NCI-H748 (cell line): ENCODE data around the gene HS2ST1.
"Not testable (repeated sequence)": the region's sequence is repeated elsewhere in the genome, so short reads cannot be mapped to it uniquely, and the experiment has no call there.

ENCODE experiments used
- DNase-seq: peaks from one replicate; lab custom pipeline; 2025; ENCODE audit not compliant: unreplicated experiment; lab: John Stamatoyannopoulos, UW

Gene HS2ST1

GRCh38 chr1:86924324-86924960 lies 10.0 kb downstream of the HS2ST1 start:
- no peak for DNase-seq

- no peak for DNase-seq
Measured at GRCh38 chr1:86925742-86926141, 11.3 kb downstream of the HS2ST1 start.

DNA sequence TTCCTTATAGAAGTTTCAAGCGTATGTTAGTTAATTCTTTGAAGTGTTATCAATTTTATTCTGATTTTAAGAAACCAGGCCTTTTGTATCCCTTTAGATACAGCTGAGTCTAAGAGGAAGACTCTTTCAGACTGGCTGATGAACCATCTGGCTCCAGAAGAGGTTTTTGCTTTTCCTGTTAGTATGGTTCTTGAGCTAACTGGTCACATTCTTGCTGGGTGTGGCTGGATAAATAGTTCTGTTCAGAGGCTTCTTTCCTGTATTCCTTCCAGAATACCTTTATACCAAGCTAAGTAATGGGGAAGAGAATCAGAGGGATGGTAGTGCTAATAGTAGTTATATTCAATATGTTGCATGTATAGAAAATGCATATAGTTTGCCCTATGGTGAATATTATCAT lies 12.4 kb downstream of the HS2ST1 start:
- DNase-seq, result no peak

DNA sequence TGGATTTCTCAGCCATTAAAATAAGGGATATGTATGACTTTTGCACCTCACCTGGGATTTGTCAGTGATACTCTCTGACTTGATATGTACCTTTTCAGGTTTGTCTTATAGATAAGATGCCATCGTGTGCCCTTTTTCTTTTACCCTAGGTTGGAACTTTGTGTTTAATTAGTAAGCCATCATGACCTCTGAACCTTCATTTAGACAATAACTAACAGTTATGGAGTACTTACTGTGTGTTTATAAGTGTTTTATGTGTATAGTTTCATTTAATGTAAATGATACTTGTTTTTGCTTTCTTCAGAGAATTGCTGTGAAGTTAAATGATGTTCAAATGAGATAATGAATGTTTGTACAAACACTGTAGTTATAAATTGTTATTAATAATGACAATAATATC lies 14.4 kb downstream of the HS2ST1 start:
- DNase-seq, result no peak

DNA sequence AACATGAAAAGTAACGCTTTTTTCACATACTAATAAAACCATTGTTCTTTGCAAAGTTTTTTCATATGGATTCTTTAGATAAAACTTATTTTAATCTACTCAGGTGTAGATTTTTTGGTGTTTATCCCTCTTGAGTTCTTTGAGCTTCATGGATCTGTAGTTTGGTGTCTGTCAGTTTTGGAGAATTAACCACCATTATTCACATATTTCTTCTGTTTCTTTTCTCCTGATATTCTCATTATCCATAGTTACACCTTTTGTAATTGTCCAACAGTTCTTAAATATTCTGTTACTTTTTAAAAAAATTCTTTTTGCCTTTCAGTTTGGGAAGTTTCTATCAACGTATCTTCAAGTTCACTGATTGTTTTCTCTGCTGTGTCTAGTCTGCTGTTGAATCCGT lies 18.6 kb downstream of the HS2ST1 start:
- no peak for DNase-seq

GRCh38 chr1:86933562-86934377 lies 19.3 kb downstream of the HS2ST1 start:
- DNase-seq, result no peak

GRCh38 chr1:86938450-86938849 lies 24.0 kb downstream of the HS2ST1 start:
- DNase-seq, result no peak

DNA sequence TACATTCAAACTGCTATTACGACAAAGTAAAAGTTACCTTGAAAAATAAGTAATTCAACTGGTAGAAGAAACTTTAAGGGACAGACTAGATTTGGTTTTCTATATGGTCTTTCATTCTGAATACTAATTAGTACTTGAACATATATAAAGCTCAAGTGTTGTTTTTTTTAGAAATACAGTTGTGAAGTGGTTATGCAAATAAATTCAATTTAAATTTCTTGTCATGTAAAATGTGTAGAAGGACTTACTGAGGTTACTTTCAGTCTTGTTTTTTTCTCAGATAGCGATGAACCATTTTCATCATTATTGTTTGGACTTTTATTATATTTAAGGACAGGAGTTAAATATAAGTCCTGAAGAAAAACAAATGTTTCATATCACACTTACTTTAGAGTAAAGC lies 24.4 kb downstream of the HS2ST1 start:
- DNase-seq, result no peak

GRCh38 chr1:86939406-86939805 lies 25.0 kb downstream of the HS2ST1 start:
- DNase-seq, result no peak

- no peak for DNase-seq
Measured at GRCh38 chr1:86940599-86940998, 26.2 kb downstream of the HS2ST1 start.

- DNase-seq, result no peak
Measured at GRCh38 chr1:86942042-86942441, 27.6 kb downstream of the HS2ST1 start.

DNA sequence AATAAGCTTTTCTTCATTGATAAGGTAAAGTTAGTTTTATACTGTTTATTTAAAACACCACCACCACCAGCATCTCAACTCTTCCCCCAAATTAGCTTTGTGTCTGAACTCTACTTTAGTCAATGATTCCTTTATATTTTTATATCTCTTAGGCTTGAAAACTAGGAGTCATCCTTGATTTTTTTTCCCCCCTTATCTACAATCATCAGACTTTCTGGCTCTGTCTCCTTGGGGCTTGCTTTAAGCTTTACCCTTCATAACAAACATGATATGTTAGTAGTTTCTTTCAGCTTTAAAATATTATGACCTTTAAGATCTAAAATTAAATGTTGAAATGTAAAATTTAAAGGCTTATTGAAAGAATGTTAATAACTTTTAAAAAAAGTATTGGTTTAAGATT lies 28.3 kb downstream of the HS2ST1 start:
- no peak for DNase-seq

DNA sequence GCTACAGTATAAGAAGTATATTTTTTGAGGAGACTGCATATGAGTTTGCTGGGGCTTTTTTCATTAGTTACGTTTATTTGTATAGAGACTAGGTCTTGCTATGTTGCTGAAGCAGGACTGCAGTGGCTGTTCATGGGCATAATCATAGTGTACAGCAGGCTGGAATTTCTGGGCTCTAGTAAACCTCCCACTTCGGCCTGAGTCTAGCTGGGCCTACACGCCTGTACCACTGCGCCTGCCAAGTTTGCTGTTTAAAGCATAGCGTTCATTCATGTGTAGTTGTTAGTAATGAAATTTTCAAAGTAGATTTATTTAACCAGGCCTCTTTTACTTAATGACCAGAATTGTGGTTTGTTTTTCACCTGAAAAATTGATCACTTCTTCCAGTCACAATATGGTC lies 33.8 kb downstream of the HS2ST1 start:
- no peak for DNase-seq

GRCh38 chr1:86950712-86951419 lies 36.4 kb downstream of the HS2ST1 start:
- DNase-seq, result no peak

DNA sequence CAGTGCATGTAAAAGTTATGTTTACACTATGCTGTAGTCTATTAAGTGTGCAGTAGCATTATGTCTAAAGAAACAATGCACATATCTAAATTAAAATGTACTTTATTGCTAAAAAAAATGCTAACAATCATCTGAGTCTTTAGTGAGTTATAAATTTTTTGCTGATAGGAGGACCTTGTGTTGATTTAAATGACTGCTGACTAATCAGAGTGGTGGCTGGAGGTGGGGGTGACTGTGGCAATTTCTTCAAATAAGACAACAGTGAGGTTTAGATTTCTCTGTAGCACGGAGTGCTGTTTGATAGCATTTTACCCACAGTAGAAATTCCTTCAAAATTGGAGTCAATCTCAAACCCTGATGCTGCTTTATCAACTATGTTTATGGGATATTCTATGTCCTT lies 37.0 kb downstream of the HS2ST1 start:
- no peak for DNase-seq

GRCh38 chr1:86953167-86953566 lies 38.7 kb downstream of the HS2ST1 start:
- DNase-seq, result no peak

GRCh38 chr1:86955678-86956077 lies 41.2 kb downstream of the HS2ST1 start:
- DNase-seq, result no peak

DNA sequence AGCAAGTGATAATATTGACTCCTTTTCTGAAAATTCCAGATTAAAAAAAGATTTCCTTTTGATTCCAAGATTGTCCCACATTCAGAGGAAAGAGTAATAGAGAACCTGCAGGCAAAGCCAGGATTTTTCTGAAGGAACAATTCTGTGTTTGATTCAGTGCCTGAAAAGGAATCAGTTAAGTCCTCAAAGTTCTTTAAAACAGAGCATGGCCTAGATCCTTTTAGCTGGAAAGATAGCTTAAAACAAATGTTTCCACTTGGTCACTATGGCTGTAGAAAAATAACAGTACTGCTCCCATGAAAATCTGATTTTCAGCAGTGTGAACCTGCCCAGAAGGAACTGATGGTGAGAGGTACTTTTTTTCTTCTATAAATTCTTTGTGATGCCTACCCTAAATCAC lies 41.8 kb downstream of the HS2ST1 start:
- no peak for DNase-seq

GRCh38 chr1:86957221-86957620 lies 42.8 kb downstream of the HS2ST1 start:
- no peak for DNase-seq

GRCh38 chr1:86960548-86960947 lies 46.1 kb downstream of the HS2ST1 start:
- DNase-seq, result no peak

- not testable (repeated sequence) for DNase-seq
Measured at GRCh38 chr1:86963841-86964240, 49.4 kb downstream of the HS2ST1 start.
